SU-DHL-6 (cell line): ENCODE results near the gene IFT74.

Source experiments
- CTCF ChIP-seq: fragments of 200-600 bp; sonication (generic); IDR thresholded peaks from one replicate; pipeline ENCODE4 v1.5.1; 2017; ENCODE audit warnings: antibody characterized with exemption, mild to moderate bottlenecking, low read length, moderate library complexity; ENCODE audit not compliant: insufficient read depth, poor library complexity, severe bottlenecking
- EZH2phosphoT487 ChIP-seq: fragments of 200-600 bp; sonication (generic), shearing (Covaris generic); conservative IDR thresholded peaks from 2 replicates; pipeline ENCODE4 v1.6.1; 2018; ENCODE audit warnings: mild to moderate bottlenecking, antibody characterized with exemption, low read length, moderate library complexity, mixed read lengths

GRCh38 chr9:27086818-27087680 is 130.8 kb downstream of the IFT74 start:
- TF ChIP-seq CTCF (no peak), EZH2phosphoT487 (no peak)
